ENCODE results near the gene MRPL46. TPM values are rescaled to one million over a fixed set of nuclear protein-coding genes. Genes with fewer than 3 reads are reported as not detected.
"Not testable (repeated sequence)": the region's sequence is repeated elsewhere in the genome, so short reads cannot be mapped to it uniquely, and the experiment has no call there.

The MRPL46 gene
- total and polyA plus RNA-seq, 2 donors: 17.7 to 33.1 TPM

- 92% methylated on average over 3 of the region's 3 CpGs for WGBS
- Histone ChIP-seq H3K36me3 (ENCODE audit: insufficient read depth) (no peaks in the 10 kb centered on the region), H3K4me3 (ENCODE audit: low read depth, low read length) (no peak overlapping the region), H3K27ac (ENCODE audit: low read depth) (no peak overlapping the region), H3K4me1 (ENCODE audit: insufficient read depth) (no peaks in the 10 kb centered on the region)
- DNase-seq (ENCODE audit: extremely low spot score): no peak
Measured at GRCh38 chr15:88490036-88490435, 22.8 kb upstream of the MRPL46 start.

GRCh38 chr15:88489321-88489720 is 22.1 kb upstream of the MRPL46 start:
- H3K4me1 ChIP-seq (ENCODE audit: insufficient read depth): peaks cover 1% of the 10 kb centered on the region

DNA sequence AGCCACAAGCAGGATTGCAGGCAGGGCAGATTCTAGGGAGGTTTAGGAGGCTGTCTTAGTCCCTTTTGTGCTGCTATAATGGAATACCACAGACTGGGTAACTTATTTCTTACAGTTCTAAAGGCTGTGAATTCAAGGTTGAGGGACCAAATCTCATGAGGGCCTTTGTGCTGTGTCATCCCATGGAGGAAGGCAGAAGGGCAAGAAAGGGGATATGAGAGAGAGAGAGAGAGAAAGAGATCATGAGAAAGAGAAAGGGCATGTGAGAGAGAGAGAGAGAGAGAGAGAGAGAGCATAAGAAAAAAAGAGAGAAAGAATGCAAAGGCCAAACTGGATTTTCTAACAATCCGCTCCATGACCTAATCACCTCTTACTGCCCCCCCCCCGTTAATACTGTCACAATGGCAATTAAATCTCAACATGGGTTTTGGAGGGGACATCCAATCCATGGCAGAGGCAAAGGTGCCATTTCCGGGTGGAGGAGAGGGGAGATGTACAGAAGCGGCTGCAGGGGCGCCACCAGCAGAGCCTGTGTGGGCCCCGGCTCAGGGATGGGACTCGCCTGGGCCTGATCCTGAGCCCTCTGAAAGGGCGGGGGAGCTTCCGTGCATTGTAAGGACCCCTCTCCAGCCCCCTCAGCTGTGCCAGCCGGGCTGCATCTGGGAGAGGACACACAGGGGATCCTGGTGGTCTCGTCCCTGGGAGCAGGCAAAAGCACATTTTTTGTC is 20.8 kb upstream of the MRPL46 start:
- H3K36me3 ChIP-seq (ENCODE audit: insufficient read depth): no peaks in the 10 kb centered on the region
- DNase-seq (ENCODE audit: extremely low spot score): no peak
- 63% methylated on average over 11 of the region's 11 CpGs for WGBS

More at GRCh38 chr15:88489321-88489720, 22.1 kb upstream of the MRPL46 start:
- 87% methylated on average over 4 of the region's 4 CpGs for WGBS
- H3K4me3 ChIP-seq (ENCODE audit: low read depth, low read length): no peak overlapping the region
- H3K27ac ChIP-seq (ENCODE audit: low read depth): no peak overlapping the region
- no peak for DNase-seq (ENCODE audit: extremely low spot score)
- H3K36me3 ChIP-seq (ENCODE audit: insufficient read depth): no peaks in the 10 kb centered on the region

GRCh38 chr15:88487178-88487795 is 20.1 kb upstream of the MRPL46 start:
- 84% methylated on average over 2 of the region's 2 CpGs for WGBS
- H3K27ac ChIP-seq (ENCODE audit: low read depth): no peak overlapping the region
- H3K4me3 ChIP-seq (ENCODE audit: low read depth, low read length): no peak overlapping the region
- peaks cover 1% of the 10 kb centered on the region for H3K4me1 ChIP-seq (ENCODE audit: insufficient read depth)
- DNase-seq (ENCODE audit: extremely low spot score): no peak
- H3K36me3 ChIP-seq (ENCODE audit: insufficient read depth): no peaks in the 10 kb centered on the region

More for the DNA sequence above, 20.8 kb upstream of the MRPL46 start:
- H3K4me3 ChIP-seq (ENCODE audit: low read depth, low read length): no peak overlapping the region
- peaks cover 1% of the 10 kb centered on the region for H3K4me1 ChIP-seq (ENCODE audit: insufficient read depth)
- H3K27ac ChIP-seq (ENCODE audit: low read depth): no peak overlapping the region

- H3K4me1 ChIP-seq (ENCODE audit: insufficient read depth): peaks cover 1% of the 10 kb centered on the region
- H3K36me3 ChIP-seq (ENCODE audit: insufficient read depth): no peaks in the 10 kb centered on the region
- no peak overlapping the region for H3K27ac ChIP-seq (ENCODE audit: low read depth)
- WGBS: 31% methylated on average over 10 of the region's 10 CpGs
- no peak overlapping the region for H3K4me3 ChIP-seq (ENCODE audit: low read depth, low read length)
- peak; percentile 39 for DNase-seq (ENCODE audit: extremely low spot score)
Measured at GRCh38 chr15:88484682-88485331, 17.6 kb upstream of the MRPL46 start.

- Histone ChIP-seq H3K36me3 (ENCODE audit: insufficient read depth) (no peaks in the 10 kb centered on the region), H3K27ac (ENCODE audit: low read depth) (no peak overlapping the region), H3K4me3 (ENCODE audit: low read depth, low read length) (no peak overlapping the region), H3K4me1 (ENCODE audit: insufficient read depth) (peaks cover 1% of the 10 kb centered on the region)
- WGBS: 71% methylated on average over 1 of the region's 1 CpG
- no peak for DNase-seq (ENCODE audit: extremely low spot score)
Measured at GRCh38 chr15:88482263-88482662, 15.1 kb upstream of the MRPL46 start.

- Histone ChIP-seq H3K4me3 (ENCODE audit: low read depth, low read length) (no peak overlapping the region), H3K36me3 (ENCODE audit: insufficient read depth) (peaks cover 2% of the 10 kb centered on the region), H3K27ac (ENCODE audit: low read depth) (no peak overlapping the region), H3K4me1 (ENCODE audit: insufficient read depth) (peaks cover 1% of the 10 kb centered on the region)
- no peak for DNase-seq (ENCODE audit: extremely low spot score)
- WGBS: 72% methylated on average over 8 of the region's 8 CpGs
Measured at GRCh38 chr15:88480981-88481380, 13.8 kb upstream of the MRPL46 start.

DNA sequence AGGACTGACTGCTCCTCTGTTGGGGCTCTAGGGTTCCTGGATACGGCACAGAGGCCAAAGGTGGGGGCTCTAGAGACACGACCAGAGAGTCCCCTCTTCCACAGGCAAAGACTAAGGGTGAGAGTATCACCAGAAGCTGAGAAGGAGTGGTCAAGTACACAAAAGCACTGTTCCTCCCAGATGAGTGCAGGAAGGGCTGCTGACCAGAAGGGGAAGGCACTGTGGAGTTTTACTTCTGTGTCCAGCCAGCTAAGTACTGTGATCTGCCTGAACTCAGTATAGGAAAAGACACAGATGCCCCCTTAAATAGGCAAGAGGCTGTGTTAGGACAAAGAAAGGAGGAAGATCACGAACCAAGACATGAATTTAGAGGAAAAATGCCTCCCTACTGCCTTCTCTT is 12.0 kb upstream of the MRPL46 start:
- DNase-seq (ENCODE audit: extremely low spot score): no peak
- peaks cover 2% of the 10 kb centered on the region for H3K36me3 ChIP-seq (ENCODE audit: insufficient read depth)
- 53% methylated on average over 3 of the region's 3 CpGs for WGBS

GRCh38 chr15:88477904-88478303 is 10.7 kb upstream of the MRPL46 start:
- Histone ChIP-seq H3K4me1 (ENCODE audit: insufficient read depth) (no peaks in the 10 kb centered on the region), H3K36me3 (ENCODE audit: insufficient read depth) (peaks cover 2% of the 10 kb centered on the region), H3K27ac (ENCODE audit: low read depth) (no peak overlapping the region), H3K4me3 (ENCODE audit: low read depth, low read length) (no peak overlapping the region)
- no peak for DNase-seq (ENCODE audit: extremely low spot score)
- WGBS: 84% methylated on average over 5 of the region's 5 CpGs

More for the DNA sequence above, 12.0 kb upstream of the MRPL46 start:
- Histone ChIP-seq H3K4me3 (ENCODE audit: low read depth, low read length) (no peak overlapping the region), H3K27ac (ENCODE audit: low read depth) (no peak overlapping the region), H3K4me1 (ENCODE audit: insufficient read depth) (no peaks in the 10 kb centered on the region)

DNA sequence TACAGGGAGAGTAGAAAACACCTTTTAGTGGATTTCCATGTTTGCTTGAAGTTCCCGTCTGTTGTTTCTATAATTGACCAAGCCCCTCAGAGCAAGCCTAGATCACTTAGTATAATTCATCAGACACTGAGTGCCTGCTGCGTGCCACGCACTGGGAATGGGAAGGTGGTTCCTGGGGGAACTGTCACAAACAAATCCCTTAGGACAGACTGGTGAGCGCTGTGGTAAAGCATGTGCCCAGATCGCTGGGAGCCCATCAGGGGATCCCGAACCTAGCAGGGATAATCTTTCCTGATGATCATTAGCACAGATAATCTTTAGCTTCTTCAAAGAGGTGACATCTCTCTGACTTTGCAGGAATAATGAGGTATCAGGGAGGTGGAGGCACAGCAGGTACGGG is 9.9 kb upstream of the MRPL46 start:
- Histone ChIP-seq H3K27ac (ENCODE audit: low read depth) (no peak overlapping the region), H3K4me1 (ENCODE audit: insufficient read depth) (no peaks in the 10 kb centered on the region), H3K36me3 (ENCODE audit: insufficient read depth) (peaks cover 2% of the 10 kb centered on the region), H3K4me3 (ENCODE audit: low read depth, low read length) (no peak overlapping the region)
- DNase-seq (ENCODE audit: extremely low spot score): no peak
- 87% methylated on average over 7 of the region's 7 CpGs for WGBS

DNA sequence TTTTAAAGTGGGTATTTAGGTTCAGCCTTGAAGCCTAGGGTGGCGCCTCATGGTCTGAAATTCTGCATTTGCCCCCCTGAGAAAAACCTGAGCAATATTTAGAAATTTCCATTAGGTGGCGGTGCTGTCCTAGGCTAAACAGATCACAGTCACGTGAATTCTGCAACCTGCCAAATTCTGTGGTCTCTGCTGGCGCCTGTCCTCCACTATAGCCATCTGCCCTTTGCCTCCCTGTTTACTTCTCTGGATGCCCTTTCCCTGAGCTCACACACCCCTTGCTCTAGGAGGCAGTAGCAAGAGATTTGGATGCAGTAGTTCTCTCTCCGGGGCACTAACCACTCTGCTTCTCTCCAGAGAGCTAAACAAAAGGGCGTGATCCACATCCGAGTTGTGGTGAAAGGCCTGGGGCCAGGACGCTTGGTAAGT is 9.5 kb upstream of the MRPL46 start:
- Histone ChIP-seq H3K4me3 (ENCODE audit: low read depth, low read length) (no peak overlapping the region), H3K27ac (ENCODE audit: low read depth) (no peak overlapping the region), H3K36me3 (ENCODE audit: insufficient read depth) (peaks cover 4% of the 10 kb centered on the region), H3K4me1 (ENCODE audit: insufficient read depth) (no peaks in the 10 kb centered on the region)
- WGBS: 30% methylated on average over 8 of the region's 8 CpGs
- no peak for DNase-seq (ENCODE audit: extremely low spot score)

- H3K4me3 ChIP-seq (ENCODE audit: low read depth, low read length); H3K36me3 ChIP-seq (ENCODE audit: insufficient read depth); DNase-seq (ENCODE audit: extremely low spot score); H3K4me1 ChIP-seq (ENCODE audit: insufficient read depth); H3K27ac ChIP-seq (ENCODE audit: low read depth): not testable (repeated sequence)
- WGBS: 97% methylated on average over 4 of the region's 4 CpGs
Measured at GRCh38 chr15:88473661-88474293, 6.6 kb upstream of the MRPL46 start.

- 94% methylated on average over 4 of the region's 4 CpGs for WGBS
- Histone ChIP-seq H3K27ac (ENCODE audit: low read depth) (no peak overlapping the region), H3K36me3 (ENCODE audit: insufficient read depth) (peaks cover 4% of the 10 kb centered on the region), H3K4me3 (ENCODE audit: low read depth, low read length) (no peak overlapping the region), H3K4me1 (ENCODE audit: insufficient read depth) (no peaks in the 10 kb centered on the region)
- no peak for DNase-seq (ENCODE audit: extremely low spot score)
Measured at GRCh38 chr15:88472225-88472624, 5.0 kb upstream of the MRPL46 start.
